HCT116 (cell line): ENCODE measurements around the gene MEIS2.

Experiments used
- CBX3 ChIP-seq: IDR thresholded peaks from 2 replicates; pipeline ENCODE4 v1.6.1; 2012; ENCODE audit warnings: low read depth
- CEBPB ChIP-seq: IDR thresholded peaks from 2 replicates; pipeline ENCODE4 v1.6.1; 2012; ENCODE audit warnings: low read depth
- EZH2phosphoT487 ChIP-seq: fragments of 200-600 bp; IDR thresholded peaks from 2 replicates; pipeline ENCODE4 v1.6.1; 2018; ENCODE audit warnings: antibody characterized with exemption, borderline replicate concordance
- POLR2A ChIP-seq: IDR thresholded peaks from 2 replicates; pipeline ENCODE4 v1.7.0; 2011; ENCODE audit warnings: borderline replicate concordance; ENCODE audit not compliant: insufficient read depth, insufficient read length; ENCODE audit errors: extremely low read depth
- ZNF274 ChIP-seq: fragments of 200-500 bp; sonication (Bioruptor generic); IDR thresholded peaks from 2 replicates; pipeline ENCODE4 v1.6.1; 2014; ENCODE audit warnings: mild to moderate bottlenecking, low read depth, low read length, inconsistent platforms
- TF ChIP-seq, protein P1 (sequence below), 3 experiments: fragments of 200-600 bp in 1 of 3; sonication (generic) in 1 of 3; IDR thresholded peaks in 2 of 3; conservative IDR thresholded peaks in 1 of 3; 2 replicates each; pipeline ENCODE4 v1.5.1; 2012 to 2017; ENCODE audit warnings: low read depth in 2 of 3, low read length in 2 of 3, antibody characterized with exemption in 1 of 3, borderline replicate concordance in 1 of 3, control low read depth in 1 of 3, mild to moderate bottlenecking in 1 of 3, mixed read lengths in 1 of 3, mixed run types in 1 of 3, moderate library complexity in 1 of 3; ENCODE audit not compliant: insufficient read depth in 1 of 3

GRCh38 chr15:36908991-36909390, 191.4 kb downstream of the MEIS2 start:
- TF ChIP-seq POLR2A (no peak), EZH2phosphoT487 (no peak), CBX3 (no peak), CEBPB (no peak), ZNF274 (no peak)
- TF ChIP-seq, protein P1, sequence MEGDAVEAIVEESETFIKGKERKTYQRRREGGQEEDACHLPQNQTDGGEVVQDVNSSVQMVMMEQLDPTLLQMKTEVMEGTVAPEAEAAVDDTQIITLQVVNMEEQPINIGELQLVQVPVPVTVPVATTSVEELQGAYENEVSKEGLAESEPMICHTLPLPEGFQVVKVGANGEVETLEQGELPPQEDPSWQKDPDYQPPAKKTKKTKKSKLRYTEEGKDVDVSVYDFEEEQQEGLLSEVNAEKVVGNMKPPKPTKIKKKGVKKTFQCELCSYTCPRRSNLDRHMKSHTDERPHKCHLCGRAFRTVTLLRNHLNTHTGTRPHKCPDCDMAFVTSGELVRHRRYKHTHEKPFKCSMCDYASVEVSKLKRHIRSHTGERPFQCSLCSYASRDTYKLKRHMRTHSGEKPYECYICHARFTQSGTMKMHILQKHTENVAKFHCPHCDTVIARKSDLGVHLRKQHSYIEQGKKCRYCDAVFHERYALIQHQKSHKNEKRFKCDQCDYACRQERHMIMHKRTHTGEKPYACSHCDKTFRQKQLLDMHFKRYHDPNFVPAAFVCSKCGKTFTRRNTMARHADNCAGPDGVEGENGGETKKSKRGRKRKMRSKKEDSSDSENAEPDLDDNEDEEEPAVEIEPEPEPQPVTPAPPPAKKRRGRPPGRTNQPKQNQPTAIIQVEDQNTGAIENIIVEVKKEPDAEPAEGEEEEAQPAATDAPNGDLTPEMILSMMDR (IDR thresholded peaks at IDR 0.05 in 2 of 3, conservative IDR thresholded peaks at IDR 0.05 in 1 of 3; ENCODE audit: borderline replicate concordance in 1 of 3, insufficient read depth in 1 of 3, low read depth in 2 of 3, low read length in 2 of 3) = no peak
